Colonic mucosa (tissue), 4 donors: ENCODE measurements around the gene DHPS. TPM values are rescaled to one million over a fixed set of nuclear protein-coding genes. Genes with fewer than 3 reads are reported as not detected.
A peak's percentile ranks its signal among the peaks of the same experiment; 100 is the strongest.
"Not testable (repeated sequence)": the region's sequence is repeated elsewhere in the genome, so short reads cannot be mapped to it uniquely, and the experiment has no call there.

Source experiments
- DNase-seq: peaks from one replicate; pipeline ENCODE4 v3.0.0-alpha.2; 2020
- H3K27ac ChIP-seq: fragments of 200-600 bp; one replicate; pipeline ENCODE4 v1.8.0; 2021
- H3K27me3 ChIP-seq: fragments of 200-600 bp; one replicate; pipeline ENCODE4 v1.8.0; 2021
- H3K36me3 ChIP-seq: fragments of 200-600 bp; one replicate; pipeline ENCODE4 v1.8.0; 2021
- H3K4me1 ChIP-seq: fragments of 200-600 bp; one replicate; pipeline ENCODE4 v1.8.0; 2021; ENCODE audit warnings: mild to moderate bottlenecking
- H3K4me3 ChIP-seq: fragments of 200-600 bp; one replicate; pipeline ENCODE4 v1.8.0; 2021
- H3K9ac ChIP-seq, 2 donors: one replicate each; pipeline ENCODE4 v1.7.0; 2013; ENCODE audit warnings: control low read depth in 2 of 2, low read depth in 2 of 2, low read length in 2 of 2
- H3K9me3 ChIP-seq: fragments of 200-600 bp; one replicate; pipeline ENCODE4 v1.8.0; 2021
- CTCF ChIP-seq: fragments of 200-600 bp; IDR thresholded peaks from one replicate; pipeline ENCODE4 v1.8.0; 2022; ENCODE audit warnings: antibody characterized with exemption, mild to moderate bottlenecking
- intact Hi-C: fragments of 100-400 bp; cut with DNase I; formaldehyde crosslinking; loops from one replicate; pipeline ENCODE4 v1.14.1; 2022
- total RNA-seq, 2 donors: library from RNA; stranded (reverse); fragmentation: NEBNext Ultra II Directional in 1 of 2; extraction: Animal tissue kit (Norgen Biotek cat#: 25700) in 1 of 2; gene quantifications; one replicate each; pipeline ENCODE4 v1.2.1, GENCODE V29; 2021
- donor health status: healthy.
- donor health status: DM: no; HTN: no; CAD: no.
- donor health status: DM: no; HTN: no; CAD: no.

DHPS gene
- total RNA-seq, 2 donors from 2014 or later, result 66.2 to 87.5 TPM

- peak overlapping the region; percentile 31 for H3K4me3 ChIP-seq
- no peaks in the 10 kb centered on the region for H3K36me3 ChIP-seq
- no peaks in the 10 kb centered on the region for H3K9me3 ChIP-seq
- peak; percentile 28 for DNase-seq
- H3K27ac ChIP-seq, result no peak overlapping the region
- H3K9ac ChIP-seq, result no peak overlapping the region
- no peaks in the 10 kb centered on the region for H3K27me3 ChIP-seq
- no peak for TF ChIP-seq CTCF
- intact Hi-C loops, result no loop called here
- peaks cover 3% of the 10 kb centered on the region for H3K4me1 ChIP-seq
These were observed 33.6 kb downstream of the DHPS start for GRCh38 chr19:12648088-12648487.

GRCh38 chr19:12647490-12648071 is 34.1 kb downstream of the DHPS start:
- peak; percentile 87 for DNase-seq
- Histone ChIP-seq H3K4me1 (peaks cover 3% of the 10 kb centered on the region), H3K4me3 (peak overlapping the region; percentile 31), H3K9ac (no peak overlapping the region), H3K36me3 (no peaks in the 10 kb centered on the region), H3K27ac (no peak overlapping the region), H3K9me3 (no peaks in the 10 kb centered on the region), H3K27me3 (no peaks in the 10 kb centered on the region)
- intact Hi-C loops, result no loop called here
- TF ChIP-seq CTCF, result no peak

GRCh38 chr19:12647047-12647446 is 34.6 kb downstream of the DHPS start:
- no peak for TF ChIP-seq CTCF
- no peak for DNase-seq
- no peaks in the 10 kb centered on the region for H3K36me3 ChIP-seq

GRCh38 chr19:12646551-12646950 is 35.1 kb downstream of the DHPS start:
- no peaks in the 10 kb centered on the region for H3K9me3 ChIP-seq
- no peak for TF ChIP-seq CTCF
- no peaks in the 10 kb centered on the region for H3K36me3 ChIP-seq
- H3K27ac ChIP-seq, result no peak overlapping the region
- no peak overlapping the region for H3K9ac ChIP-seq
- no peaks in the 10 kb centered on the region for H3K27me3 ChIP-seq
- H3K4me1 ChIP-seq, result peaks cover 3% of the 10 kb centered on the region
- intact Hi-C loops, result no loop called here
- no peak for DNase-seq
- no peak overlapping the region for H3K4me3 ChIP-seq

More at GRCh38 chr19:12647047-12647446, 34.6 kb downstream of the DHPS start:
- Histone ChIP-seq H3K27ac (no peak overlapping the region), H3K27me3 (no peaks in the 10 kb centered on the region), H3K4me1 (peaks cover 3% of the 10 kb centered on the region), H3K9ac (no peak overlapping the region), H3K4me3 (no peak overlapping the region), H3K9me3 (no peaks in the 10 kb centered on the region)
- intact Hi-C loops, result no loop called here

- H3K9me3 ChIP-seq, H3K27ac ChIP-seq, intact Hi-C loops, H3K4me3 ChIP-seq, H3K9ac ChIP-seq, H3K36me3 ChIP-seq, H3K27me3 ChIP-seq, DNase-seq, H3K4me1 ChIP-seq: not testable (repeated sequence)
These were observed 38.0 kb downstream of the DHPS start for GRCh38 chr19:12643716-12644115.

- Histone ChIP-seq H3K4me1 (no peaks in the 10 kb centered on the region), H3K9me3 (no peaks in the 10 kb centered on the region), H3K27ac (no peak overlapping the region), H3K36me3 (no peaks in the 10 kb centered on the region), H3K9ac (no peak overlapping the region), H3K27me3 (no peaks in the 10 kb centered on the region), H3K4me3 (no peak overlapping the region)
- TF ChIP-seq CTCF, result no peak
- intact Hi-C loops, result no loop called here
- no peak for DNase-seq
These were observed 39.2 kb downstream of the DHPS start for GRCh38 chr19:12642506-12642905.
